ENCODE data around the gene C9orf85. TPM values are rescaled to one million over a fixed set of nuclear protein-coding genes. Genes with fewer than 3 reads are reported as not detected.

Gene C9orf85
- polyA plus RNA-seq, 2 of the 4 experiments (the other 2 are of a cell fraction): 15.9 to 24.6 TPM

DNA sequence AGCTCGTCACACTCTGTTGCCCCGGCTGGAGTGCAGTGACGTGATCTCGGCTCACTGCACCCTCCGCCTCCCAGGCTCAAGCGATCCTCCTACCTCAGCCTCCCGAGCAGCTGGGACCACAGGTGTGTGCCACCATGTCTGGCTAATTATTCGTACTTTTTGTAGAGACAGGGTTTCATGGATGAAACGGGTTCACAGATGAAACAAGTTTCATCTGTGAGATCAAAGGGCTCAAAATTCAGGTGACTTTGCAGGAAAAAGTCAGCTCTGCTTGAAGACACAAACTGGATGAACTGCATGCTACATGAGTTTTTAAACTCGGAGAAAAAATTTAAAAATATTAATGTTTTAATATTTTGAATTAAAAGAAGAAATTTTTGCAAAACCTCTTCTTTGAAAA, 24.9 kb upstream of the C9orf85 start (continued):
- TF ChIP-seq RAD21 (conservative IDR thresholded peaks at IDR 0.05 in 1 of 2, IDR thresholded peaks at IDR 0.05 in 1 of 2) (no peak), SMC3 (IDR thresholded peaks at IDR 0.05) (no peak), JUN (IDR thresholded peaks at IDR 0.05) (no peak), NFE2L2 (conservative IDR thresholded peaks at IDR 0.05; ENCODE audit: low read length) (no peak), CHD2 (IDR thresholded peaks at IDR 0.05; ENCODE audit: low read length, partially characterized antibody) (no peak), EP300 (IDR thresholded peaks at IDR 0.05) (no peak)
- TF ChIP-seq, protein P1, sequence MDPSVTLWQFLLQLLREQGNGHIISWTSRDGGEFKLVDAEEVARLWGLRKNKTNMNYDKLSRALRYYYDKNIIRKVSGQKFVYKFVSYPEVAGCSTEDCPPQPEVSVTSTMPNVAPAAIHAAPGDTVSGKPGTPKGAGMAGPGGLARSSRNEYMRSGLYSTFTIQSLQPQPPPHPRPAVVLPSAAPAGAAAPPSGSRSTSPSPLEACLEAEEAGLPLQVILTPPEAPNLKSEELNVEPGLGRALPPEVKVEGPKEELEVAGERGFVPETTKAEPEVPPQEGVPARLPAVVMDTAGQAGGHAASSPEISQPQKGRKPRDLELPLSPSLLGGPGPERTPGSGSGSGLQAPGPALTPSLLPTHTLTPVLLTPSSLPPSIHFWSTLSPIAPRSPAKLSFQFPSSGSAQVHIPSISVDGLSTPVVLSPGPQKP (IDR thresholded peaks at IDR 0.05; ENCODE audit: low read depth, low read length): no peak

GRCh38 chr9:71887362-71887761, 24.1 kb upstream of the C9orf85 start:
- ATAC-seq: no peak
- no peak overlapping the region for H3K4me2 ChIP-seq
- POLR2A ChIA-PET: no interaction called here
- FAIRE-seq: no peak
- CTCF ChIA-PET: no interaction called here
- DNase-seq (ENCODE audit: low read depth in 1 of 2, low spot score in 1 of 2): no peak
- H3K4me1 ChIP-seq: no peaks in the 10 kb centered on the region
- H3K27ac ChIP-seq: no peak overlapping the region
- peaks cover 25% of the 10 kb centered on the region for H3K9me3 ChIP-seq
- no peak for TF ChIP-seq MAZ (IDR thresholded peaks at IDR 0.05; ENCODE audit: borderline replicate concordance, low read depth, low read length)
- no peak for TF ChIP-seq RNF2 (IDR thresholded peaks at IDR 0.05; ENCODE audit: borderline replicate concordance, low read depth)
- no peak for TF ChIP-seq MAX (IDR thresholded peaks at IDR 0.05)
- no peak for TF ChIP-seq HOXB13 (CRISPR knock-in tag; IDR thresholded peaks at IDR 0.05; ENCODE audit: low read depth)
- TF ChIP-seq MYC (IDR thresholded peaks at IDR 0.05; ENCODE audit: borderline replicate concordance, low read length): no peak
- no peak for TF ChIP-seq CBX2 (IDR thresholded peaks at IDR 0.05; ENCODE audit: borderline replicate concordance, low read depth)
- TF ChIP-seq EHF (CRISPR knock-in tag; IDR thresholded peaks at IDR 0.05): no peak
- no peak for TF ChIP-seq RCOR1 (IDR thresholded peaks at IDR 0.05; ENCODE audit: low read depth, low read length)
- TF ChIP-seq CHD2 (IDR thresholded peaks at IDR 0.05; ENCODE audit: low read length, partially characterized antibody): no peak
- TF ChIP-seq, protein P2, sequence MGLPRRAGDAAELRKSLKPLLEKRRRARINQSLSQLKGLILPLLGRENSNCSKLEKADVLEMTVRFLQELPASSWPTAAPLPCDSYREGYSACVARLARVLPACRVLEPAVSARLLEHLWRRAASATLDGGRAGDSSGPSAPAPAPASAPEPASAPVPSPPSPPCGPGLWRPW (IDR thresholded peaks at IDR 0.05): no peak
- TF ChIP-seq, protein P1 (IDR thresholded peaks at IDR 0.05; ENCODE audit: low read depth, low read length): no peak
- no peak for TF ChIP-seq FOSL2 (IDR thresholded peaks at IDR 0.05)
- no peak for TF ChIP-seq FOSL2 (CRISPR knock-in tag; IDR thresholded peaks at IDR 0.05)
- 71% methylated on average over 1 of the region's 1 CpG for WGBS (ENCODE audit: missing lambda C conversion rate)
- H3K4me3 ChIP-seq: no peak overlapping the region

- H3K4me2 ChIP-seq: no peak overlapping the region
- H3K4me1 ChIP-seq: no peaks in the 10 kb centered on the region
- 81% methylated on average over 3 of the region's 3 CpGs for WGBS (ENCODE audit: missing lambda C conversion rate)
- ChIA-PET CTCF (interaction anchor here (0.5 kb wide), 1 partner anchor 40 kb away, joined by 3 read pairs; no protein-coding TSS in a partner anchor), POLR2A (interaction anchor here (1.5 kb wide), 1 partner anchor 21 kb away, joined by 7 read pairs; the partner anchor contains the start of genes ABHD17B and C9orf85)
- TF ChIP-seq SMC3 (IDR thresholded peaks at IDR 0.05): no peak
- TF ChIP-seq CHD4 (IDR thresholded peaks at IDR 0.05; ENCODE audit: borderline replicate concordance): no peak
- no peak for TF ChIP-seq BHLHE40 (IDR thresholded peaks at IDR 0.05; ENCODE audit: low read depth, low read length)
- peak; percentile 88 for TF ChIP-seq MAFK (IDR thresholded peaks at IDR 0.05; ENCODE audit: partially characterized antibody)
- TF ChIP-seq FOSB (CRISPR knock-in tag; IDR thresholded peaks at IDR 0.05): no peak
- TF ChIP-seq, protein P3, sequence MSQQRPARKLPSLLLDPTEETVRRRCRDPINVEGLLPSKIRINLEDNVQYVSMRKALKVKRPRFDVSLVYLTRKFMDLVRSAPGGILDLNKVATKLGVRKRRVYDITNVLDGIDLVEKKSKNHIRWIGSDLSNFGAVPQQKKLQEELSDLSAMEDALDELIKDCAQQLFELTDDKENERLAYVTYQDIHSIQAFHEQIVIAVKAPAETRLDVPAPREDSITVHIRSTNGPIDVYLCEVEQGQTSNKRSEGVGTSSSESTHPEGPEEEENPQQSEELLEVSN (IDR thresholded peaks at IDR 0.05; ENCODE audit: borderline replicate concordance, low read depth): no peak
- FAIRE-seq (no peak), DNase-seq (ENCODE audit: low read depth in 1 of 2, low spot score in 1 of 2) (no peak), ATAC-seq (no peak)
- no peak overlapping the region for H3K27ac ChIP-seq
- no peaks in the 10 kb centered on the region for H3K9me3 ChIP-seq
- no peak overlapping the region for H3K4me3 ChIP-seq
Observed at GRCh38 chr9:71890042-71890679, 21.3 kb upstream of the C9orf85 start.
